Effector CD4-positive, alpha-beta T cell (primary cell): Measurements from ENCODE around the gene GLP1R.

ENCODE experiments used
- DNase-seq: peaks from one replicate; pipeline ENCODE4 v3.0.0-alpha.2; 2020

The GLP1R gene

GRCh38 chr6:39047434-39048327 lies 900 bp upstream of the GLP1R start:
- DNase-seq: no peak

GRCh38 chr6:39049575-39050283 lies 1.1 kb downstream of the GLP1R start:
- no peak for DNase-seq

GRCh38 chr6:39050453-39051112 lies 2.0 kb downstream of the GLP1R start:
- no peak for DNase-seq

- no peak for DNase-seq
These were observed 3.0 kb downstream of the GLP1R start for GRCh38 chr6:39051399-39052122.

- DNase-seq: no peak
These were observed 4.5 kb downstream of the GLP1R start for GRCh38 chr6:39053016-39053624.

GRCh38 chr6:39053854-39054576 lies 5.4 kb downstream of the GLP1R start:
- no peak for DNase-seq

- no peak for DNase-seq
These were observed 6.1 kb downstream of the GLP1R start for GRCh38 chr6:39054577-39055142.

- no peak for DNase-seq
These were observed 7.1 kb downstream of the GLP1R start for GRCh38 chr6:39055661-39056060.

- no peak for DNase-seq
These were observed 7.6 kb downstream of the GLP1R start for GRCh38 chr6:39056191-39056590.

GRCh38 chr6:39056681-39057080 lies 8.1 kb downstream of the GLP1R start:
- DNase-seq: no peak

- DNase-seq: no peak
These were observed 8.9 kb downstream of the GLP1R start for GRCh38 chr6:39057251-39058155.

- DNase-seq: no peak
These were observed 10.0 kb downstream of the GLP1R start for GRCh38 chr6:39058471-39059147.

GRCh38 chr6:39059496-39060310 lies 11.1 kb downstream of the GLP1R start:
- DNase-seq: no peak

- no peak for DNase-seq
These were observed 12.0 kb downstream of the GLP1R start for GRCh38 chr6:39060467-39061160.

GRCh38 chr6:39061182-39061581 lies 12.6 kb downstream of the GLP1R start:
- no peak for DNase-seq

- DNase-seq: no peak
These were observed 13.0 kb downstream of the GLP1R start for GRCh38 chr6:39061588-39061987.

- DNase-seq: no peak
These were observed 13.6 kb downstream of the GLP1R start for GRCh38 chr6:39062014-39062740.
